Measurements from ENCODE around the gene DHDH.

Gene DHDH

DNA sequence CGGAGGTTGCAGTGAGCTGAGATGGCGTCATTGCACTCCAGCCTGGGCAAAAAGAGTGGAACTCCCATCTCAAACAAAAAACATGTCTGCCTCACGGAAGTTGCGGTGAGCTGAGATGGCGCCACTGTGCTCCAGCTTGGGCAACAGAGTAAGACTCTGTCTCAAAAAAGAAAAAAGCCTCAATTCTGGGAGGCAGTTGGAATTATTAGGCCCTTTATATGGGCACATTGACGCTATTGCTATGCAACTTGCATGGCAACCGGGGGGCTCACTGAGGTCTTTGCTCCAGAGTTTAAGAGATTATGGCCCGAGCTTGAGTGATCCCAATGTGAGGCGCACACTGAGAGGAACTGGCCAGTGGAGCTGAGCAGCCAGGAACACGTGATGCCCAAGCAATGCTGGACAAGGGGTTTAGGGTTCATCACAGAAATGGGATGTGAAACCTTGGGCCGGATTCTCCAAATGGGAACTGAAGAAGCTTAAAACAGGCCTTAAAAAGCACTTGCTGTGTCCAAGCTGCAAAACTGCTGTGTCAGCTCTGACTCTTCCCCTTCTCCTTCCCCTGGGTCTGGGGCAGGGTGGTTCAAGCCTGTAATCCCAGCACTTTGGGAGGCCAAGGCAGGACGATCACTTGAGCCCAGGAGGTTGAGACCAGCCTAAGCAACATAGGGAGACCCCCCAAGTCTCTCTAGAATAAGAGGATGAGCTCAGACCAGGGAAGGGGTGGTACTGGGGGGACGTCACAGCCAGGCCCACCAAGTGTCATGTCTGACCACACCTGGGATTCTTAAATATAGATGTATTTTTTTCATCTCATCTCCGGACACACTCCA lies 34.1 kb downstream of the DHDH start:
- peak; percentile 65 for DNase-seq (ENCODE audit: low read depth)

DNA sequence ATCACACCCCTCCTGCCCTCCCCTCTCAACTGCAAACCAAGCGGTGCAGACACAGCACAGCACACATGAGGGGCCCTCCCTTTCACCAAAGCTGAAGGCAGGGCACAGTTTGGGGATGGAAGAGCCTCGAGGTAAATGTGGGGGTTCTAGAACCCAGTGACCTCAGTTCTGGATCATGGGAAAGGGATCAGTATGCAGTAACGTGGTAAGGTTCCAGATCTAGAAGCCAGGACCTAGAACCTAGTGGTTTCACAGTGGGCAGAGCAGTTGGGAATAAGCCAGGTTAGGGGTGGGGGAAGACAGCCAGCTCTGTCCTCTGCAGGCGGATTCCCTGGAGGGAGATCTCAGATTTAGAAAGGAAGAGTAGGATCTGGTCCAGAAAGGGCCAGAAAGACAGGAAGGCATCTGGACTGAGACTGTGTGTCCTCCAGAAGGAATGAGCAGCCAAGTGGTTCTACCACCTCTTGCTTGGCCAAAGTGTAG lies 34.7 kb downstream of the DHDH start:
- DNase-seq (ENCODE audit: low read depth): no peak

DNA sequence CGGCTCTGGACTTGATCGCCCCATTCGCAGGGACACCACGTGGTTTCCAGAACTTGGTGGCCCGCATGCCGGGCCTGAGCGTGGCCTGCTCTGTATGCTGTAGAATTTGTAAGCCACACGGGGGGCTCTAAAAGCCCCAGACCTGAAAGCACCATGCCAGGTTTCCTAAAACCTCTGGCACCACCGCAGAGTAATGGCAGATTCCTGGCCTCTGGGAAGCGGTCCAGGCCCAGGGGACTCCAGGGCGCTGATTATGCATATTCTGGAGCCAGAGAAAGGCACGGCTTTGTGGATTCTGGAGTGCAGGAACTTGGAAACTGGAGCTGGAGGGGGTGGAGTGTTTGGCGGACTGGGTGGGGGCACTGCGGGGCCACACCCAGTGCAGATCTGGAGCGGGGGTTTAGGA lies 35.3 kb downstream of the DHDH start:
- DNase-seq (ENCODE audit: low read depth): no peak

DNA sequence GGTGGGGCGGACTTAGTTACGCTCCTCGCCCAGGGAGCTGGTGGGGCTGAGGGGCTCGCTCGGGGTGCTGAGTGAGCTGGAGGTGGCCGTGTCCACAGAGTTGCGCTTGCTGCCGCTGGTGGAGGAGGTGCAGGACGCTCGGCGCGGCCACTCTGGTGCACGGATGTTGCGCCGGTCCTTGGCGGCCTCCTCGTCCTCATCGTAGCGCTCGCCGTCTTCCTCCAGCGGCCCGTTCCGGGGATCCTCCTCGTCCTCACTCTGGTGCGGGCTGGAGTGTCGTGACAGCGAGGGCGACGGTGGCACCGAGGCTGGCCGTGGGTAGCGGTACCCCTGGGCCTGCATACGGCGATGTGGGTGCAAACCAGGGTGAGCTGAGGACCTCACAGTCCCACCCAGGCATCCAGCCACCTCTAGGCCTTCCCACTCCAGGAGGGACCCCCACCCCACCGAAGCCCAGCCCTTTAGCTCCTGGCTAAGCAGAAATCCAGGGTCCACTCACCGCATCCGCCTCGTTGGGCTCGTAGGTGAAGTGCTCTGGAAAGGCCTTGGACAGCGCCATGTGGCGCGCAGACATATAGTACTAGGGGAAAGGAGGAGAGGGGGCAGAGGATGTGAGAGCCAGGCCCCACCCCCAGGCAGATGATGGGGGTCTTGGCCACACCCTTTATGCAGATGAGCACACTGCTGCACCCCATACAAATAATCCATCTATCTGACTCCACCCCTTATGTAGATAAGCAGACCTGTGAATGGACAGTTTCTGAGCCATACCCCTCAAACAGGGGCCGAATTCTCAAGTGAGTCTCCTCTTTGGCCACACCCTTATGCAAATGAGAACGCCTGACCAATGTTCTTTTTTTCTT lies 36.0 kb downstream of the DHDH start:
- peak; percentile 55 for DNase-seq (ENCODE audit: low read depth)

DNA sequence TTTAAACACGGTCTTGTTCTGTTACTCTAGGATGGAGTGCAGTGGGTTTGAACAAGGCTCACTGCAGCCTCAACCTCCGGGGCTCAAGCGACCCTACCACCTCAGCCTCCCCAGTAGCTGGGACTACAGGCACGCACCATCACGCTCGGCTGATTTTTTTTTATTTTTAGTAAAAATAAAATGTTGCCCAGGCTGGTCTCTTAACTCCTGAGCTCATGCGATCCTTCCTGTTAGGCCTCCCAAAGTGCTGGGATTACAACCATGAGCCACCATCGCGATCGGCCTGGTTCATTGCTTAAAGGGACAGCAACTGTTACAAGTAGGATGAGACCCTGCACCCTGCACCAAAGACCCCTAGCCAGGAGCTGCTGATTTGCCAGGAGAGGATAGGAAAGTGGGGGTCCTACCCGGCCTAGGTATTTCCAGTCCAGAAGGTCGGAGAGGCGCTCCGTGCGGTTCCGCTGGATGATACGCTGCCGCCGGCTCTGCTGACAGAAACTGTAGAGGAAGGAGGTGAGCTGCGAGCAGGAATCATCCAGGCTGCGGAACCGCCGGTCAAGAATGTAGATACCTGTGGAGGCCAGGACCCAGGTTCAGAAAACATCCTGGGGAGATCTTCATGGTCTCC lies 36.8 kb downstream of the DHDH start:
- no peak for DNase-seq (ENCODE audit: low read depth)

DNA sequence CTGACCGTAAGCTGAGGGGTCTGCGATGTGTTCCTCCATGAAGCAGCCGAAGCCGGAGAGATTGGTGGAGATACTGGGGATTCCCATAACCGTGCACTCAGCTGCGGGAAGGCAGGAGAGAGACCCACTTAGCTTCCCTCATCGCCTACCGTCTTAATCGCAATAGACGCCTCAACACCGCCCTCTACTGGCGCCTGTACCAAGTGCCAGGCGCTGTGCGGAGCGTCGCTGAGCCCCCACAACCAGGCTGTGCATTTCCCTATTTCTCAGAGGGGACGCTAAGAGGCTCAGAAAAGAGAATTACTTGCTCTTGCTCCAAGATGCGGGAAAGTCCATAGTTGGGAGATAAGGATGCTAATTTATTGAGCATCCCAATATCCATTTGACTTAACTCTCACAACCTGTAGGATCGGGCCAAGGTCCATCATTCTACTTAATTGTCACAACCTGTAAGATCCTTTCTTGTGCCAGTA lies 37.5 kb downstream of the DHDH start:
- DNase-seq (ENCODE audit: low read depth): peak; percentile 72

DNA sequence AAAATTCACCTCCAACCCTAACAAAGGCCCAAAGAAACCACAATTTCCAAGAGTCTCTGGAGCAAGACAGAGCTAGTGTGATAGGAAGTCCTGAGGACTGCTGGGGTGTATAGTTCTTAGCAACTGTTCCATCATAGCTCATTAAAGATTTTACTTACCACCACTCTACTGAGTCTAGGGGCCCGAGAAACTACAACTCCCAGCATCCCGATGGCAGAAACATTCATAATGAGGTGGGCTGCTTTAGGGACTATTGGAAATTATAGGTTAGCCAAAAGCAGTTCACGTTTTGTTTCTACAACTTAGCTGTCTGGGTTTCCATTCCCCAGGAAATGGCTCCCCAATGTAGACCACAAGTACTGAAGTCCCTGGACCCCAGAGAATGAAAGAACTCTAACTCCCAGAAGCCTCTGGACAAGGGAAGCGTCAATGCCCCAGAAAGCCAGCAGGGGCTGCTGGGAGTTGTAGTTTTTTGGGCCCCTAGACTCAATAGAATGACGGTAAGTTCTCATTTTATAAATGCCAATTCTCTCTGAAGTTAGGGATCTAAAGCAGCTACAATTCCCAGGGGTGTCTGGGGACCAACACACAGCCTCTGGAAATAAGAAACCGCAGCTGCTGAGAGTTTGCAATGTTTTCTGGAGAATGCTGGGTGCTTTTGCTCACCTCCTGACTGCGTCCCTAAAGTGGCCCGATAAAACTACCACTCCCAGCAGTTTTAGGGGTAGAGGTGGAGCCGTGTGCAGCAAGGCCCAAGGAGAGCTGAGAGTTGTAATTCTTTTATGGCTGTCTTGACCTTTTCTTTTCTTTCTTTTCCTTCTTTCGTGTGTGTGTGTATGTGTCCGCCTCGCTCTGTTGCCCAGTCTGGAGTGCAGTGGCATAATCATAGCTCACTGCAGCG lies 42.7 kb downstream of the DHDH start:
- no peak for DNase-seq (ENCODE audit: low read depth)

DNA sequence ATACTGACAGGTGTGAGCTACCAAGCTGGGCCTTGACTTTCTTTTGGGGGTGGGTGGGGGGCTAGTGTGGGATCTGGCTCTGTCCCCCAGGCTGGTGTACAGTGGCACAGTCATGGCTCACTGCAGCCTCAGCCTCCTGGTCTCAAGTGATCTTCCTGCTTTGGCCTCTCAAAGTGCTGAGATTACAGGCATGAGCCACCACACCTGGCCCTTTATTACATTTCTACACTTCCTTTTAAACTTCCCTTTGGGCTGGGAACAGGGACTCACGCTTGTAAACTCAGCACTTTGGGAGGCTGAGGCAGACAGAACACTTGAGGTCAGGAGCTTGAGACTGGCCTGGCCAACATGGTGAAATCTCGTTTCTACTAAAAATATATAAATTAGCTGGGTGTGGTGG lies 43.6 kb downstream of the DHDH start:
- no peak for DNase-seq (ENCODE audit: low read depth)

DNA sequence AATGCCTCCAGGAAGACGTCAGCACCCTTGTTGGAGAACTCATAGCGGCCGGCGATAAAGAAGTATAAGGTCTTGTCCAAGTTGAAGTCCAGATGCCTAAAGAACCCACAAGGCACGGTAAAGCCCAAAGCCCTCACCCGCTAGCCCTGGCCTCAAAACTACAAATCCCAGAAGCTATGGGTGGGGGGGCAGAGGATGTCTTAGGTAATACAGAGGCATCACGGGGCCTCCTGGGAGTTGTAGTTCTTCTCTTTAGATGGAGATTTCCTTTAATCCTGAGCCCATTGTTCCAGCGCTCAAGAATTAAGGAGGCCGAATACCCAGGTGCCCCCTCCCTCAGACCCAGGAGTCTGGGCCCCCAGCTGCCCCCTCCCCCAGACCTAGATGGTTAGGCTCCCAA lies 48.8 kb downstream of the DHDH start:
- no peak for DNase-seq (ENCODE audit: low read depth)

DNA sequence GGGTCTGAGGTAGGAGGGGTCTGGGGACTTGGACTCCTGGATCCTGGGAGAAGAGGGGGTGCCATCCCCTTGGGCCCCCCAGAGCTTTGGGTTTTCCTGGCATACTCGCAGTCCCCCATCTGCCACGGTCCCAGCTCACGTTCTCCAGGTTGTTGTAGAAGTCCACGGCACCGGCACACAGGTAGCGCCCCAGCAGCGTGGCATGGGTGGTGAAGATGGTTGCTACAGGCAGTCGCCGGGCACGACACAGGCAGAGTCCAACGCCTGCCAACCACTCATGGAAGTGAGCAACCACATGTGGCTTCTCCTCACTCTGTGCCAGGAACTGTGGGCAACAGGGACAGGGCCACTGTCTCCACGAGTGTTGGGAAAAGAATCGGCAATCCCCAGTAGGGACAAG lies 52.2 kb downstream of the DHDH start:
- no peak for DNase-seq (ENCODE audit: low read depth)

DNA sequence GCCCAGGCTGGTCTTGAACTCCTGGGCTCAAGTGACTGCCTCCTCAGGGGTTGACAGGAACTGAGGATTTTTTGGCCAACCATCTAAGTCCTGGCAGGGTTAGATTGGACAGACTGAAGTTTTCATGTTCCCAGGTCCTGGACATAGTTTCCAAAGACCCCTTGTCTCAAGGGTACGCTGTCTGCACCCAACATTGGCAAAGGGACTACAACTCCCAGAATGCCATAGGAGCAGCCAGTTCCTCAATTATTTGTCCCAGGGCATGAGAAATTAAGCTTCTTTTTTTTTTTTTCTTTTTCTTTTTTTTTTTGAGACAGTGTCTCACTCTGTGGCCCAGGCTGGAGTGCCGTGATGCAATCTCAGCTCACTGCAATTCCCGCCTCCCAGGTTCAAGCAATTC lies 52.7 kb downstream of the DHDH start:
- DNase-seq (ENCODE audit: low read depth): no peak

DNA sequence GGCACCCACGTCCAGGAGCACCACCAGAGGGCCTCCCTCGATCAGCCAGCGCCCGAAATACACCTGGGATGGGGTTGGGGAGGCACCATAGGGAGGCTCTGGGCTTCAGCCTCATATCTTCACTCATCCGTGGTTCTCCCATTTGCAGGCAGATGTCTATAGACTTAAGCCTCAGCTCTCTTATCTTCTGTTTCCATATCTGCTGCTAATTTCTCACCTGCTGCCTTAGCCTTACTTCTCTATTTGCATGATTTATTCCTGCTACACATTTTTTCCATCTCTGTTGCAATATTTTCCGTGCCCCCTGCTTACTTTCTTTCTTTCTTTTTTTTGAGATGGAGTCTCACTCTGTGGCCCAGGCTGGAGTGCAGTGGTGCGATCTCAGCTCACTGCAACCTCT lies 53.8 kb downstream of the DHDH start:
- DNase-seq (ENCODE audit: low read depth): no peak

DNA sequence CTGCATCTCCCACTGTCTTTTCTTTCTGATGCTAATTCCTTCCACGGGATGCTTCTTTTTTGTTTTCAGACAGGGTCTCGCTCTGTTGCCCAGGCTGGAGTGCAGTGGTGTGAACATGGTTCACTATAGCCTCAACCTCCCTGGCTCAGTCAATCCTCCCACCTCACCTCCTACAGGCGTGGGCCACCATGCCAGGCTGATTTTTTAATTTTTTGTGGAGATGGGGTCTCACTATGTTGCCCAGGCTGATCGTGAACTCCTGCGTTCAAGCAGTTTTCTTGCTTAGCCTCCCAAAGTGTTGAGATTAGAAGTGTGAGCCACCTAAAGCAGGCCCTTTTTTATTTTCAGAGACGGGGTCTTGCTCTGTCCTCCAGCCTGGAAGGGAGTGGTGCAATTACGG lies 54.8 kb downstream of the DHDH start:
- DNase-seq (ENCODE audit: low read depth): no peak

DNA sequence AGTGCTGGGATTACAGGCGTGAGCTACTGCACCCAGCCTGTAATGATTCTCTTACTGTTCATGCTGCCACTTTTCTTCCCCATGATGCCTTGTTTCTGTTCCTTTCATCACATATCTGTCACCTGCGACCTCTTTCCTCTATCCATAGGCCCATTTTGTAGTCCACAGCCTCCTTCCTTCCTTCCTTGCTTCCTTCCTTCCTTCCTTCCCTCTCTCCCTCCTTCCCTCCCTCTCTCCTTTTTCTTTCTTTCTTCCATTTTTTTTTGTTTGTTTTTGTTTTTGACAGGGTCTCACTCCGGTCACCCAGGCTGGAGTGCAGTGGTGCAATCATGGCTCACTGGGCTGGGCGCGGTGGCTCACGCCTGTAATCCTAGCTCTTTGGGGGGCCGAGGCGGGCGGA lies 55.4 kb downstream of the DHDH start:
- no peak for DNase-seq (ENCODE audit: low read depth)

DNA sequence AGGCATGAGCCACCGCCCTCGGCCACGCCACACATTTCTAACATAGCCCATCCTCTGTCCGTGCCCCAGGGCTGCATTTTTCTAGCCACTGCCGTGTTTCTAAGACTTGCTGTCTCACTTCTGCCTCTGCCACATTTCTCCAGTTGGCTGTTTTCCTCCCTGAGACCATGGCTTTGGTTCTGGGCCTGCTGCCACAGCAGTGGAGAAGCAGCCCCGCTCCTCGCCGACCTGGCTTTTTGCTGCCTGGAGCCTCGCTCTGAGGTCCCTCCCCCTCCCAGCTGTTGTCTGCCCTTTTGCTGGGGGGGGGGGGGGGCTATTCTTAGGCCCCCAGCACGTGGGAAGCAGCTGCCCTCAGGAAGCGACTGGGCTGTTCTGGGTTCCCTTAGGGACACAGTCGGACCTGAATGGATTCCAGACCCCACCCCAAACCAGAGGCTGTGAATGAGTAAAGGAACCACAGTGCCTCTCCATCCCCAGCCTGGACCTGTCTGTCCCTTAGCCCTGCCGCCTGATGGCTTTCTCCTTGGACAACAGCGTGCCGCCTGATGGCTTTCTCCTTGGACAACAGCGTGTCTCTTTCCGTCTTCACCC lies 56.3 kb downstream of the DHDH start:
- no peak for DNase-seq (ENCODE audit: low read depth)

DNA sequence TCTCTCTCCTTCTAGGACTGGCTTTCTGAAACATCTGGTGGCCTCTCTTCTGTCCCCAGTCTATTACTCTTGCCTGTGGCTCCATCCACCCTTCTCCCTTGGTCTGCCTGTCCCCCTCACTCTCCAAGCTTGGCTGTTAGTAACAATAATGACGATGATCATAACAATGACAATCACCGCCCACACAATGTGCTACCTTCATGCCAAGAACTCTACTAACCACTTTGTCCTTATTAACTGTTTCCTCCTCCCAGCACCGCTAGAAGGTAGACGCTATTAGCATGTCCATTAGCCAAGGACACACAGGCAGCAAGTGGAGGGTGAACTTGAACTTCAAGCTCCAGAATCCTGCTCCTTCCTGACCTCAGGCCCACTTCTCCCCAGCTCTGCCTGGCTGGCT lies 56.9 kb downstream of the DHDH start:
- no peak for DNase-seq (ENCODE audit: low read depth)

DNA sequence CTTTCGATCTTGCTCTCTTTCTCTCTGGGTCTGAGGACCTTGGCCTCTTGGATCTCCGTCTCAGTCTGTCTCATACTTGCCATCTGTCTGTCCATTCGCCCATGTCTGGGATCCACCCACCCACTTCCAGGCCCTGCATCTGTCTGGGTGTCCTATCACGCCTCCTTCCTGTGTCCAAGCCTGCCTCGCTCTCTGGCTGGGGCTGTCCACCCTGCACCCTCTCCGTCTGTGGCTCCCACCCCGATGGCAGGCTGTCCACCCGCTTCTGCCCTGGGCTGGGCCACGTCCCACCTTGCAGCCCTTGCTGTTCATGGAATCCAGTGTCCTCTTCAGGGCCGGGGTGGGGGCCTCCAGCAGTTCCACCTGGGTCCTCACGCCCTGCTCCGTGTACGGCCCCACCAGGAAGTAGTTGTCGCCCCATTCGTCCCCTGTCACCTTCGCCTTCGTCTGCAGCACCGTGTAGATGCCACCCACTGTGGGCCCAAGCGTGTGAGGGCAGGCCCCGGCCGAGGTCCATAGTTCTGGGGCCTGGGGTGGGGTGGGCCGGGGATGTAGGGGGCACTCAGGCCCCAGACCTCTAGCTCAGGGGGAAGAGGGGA lies 57.6 kb downstream of the DHDH start:
- DNase-seq (ENCODE audit: low read depth): no peak

DNA sequence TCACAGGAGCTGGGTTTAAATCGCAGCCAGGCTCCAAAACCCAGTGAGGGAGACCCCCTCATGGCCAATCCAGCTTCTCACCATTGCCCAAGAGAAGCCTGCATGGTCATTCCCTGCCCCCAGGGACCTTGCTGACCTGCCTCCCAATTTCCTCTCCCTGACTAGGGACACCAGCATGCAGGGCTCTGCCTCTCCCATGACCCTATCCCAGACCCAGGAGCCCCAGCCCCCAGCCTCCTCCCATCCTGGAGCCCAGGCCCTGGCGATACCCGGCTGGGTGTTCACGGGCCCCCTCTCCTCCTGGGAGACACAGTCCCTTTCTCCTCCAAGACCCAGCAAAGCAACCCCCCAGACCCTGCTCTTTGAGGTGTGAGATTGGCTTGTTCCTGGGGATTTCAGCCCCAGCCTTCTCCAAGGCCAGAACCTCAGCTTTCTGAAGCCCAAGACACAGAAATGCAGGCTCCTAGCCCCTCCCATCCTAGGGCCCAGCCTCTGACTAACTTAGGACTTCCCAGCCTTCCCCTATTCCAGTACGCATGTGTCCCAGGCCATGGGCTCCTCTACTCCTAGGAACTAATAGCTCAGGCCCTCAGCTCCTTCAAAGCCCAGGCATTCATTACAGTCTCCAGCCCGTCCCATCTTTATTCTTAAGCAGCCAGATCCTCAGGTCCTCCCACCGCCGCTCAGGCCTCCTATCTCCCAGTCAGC lies 58.5 kb downstream of the DHDH start:
- DNase-seq (ENCODE audit: low read depth): peak; percentile 88

DNA sequence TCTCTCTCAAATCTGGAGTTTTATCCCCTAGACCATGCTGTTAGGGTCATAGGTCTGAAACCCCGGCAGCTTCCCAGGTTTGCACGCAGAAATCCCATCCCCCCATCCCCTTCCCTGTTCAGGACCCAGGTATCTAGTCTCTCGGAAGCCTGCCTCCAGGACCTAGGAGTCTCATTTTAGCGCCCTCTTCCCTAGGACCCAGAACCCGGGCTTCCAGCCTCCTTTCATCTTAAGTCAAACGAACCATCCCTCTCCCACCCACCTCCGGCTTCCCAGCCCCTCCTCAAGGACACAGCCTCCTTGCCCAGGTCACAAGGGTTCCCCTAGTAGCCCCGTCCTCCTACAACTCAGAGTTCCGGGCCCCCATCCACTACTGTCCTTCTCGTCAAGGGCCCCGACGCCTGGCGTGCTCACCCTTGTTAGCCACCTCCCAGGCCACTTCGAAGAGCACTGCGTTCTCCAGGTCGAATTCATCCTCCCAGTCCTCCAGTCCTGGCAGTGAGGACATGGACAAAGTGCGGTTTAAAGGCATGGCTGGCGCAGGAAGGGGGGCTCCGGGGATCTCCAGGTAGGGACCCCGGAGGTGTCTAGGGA lies 59.2 kb downstream of the DHDH start:
- DNase-seq (ENCODE audit: low read depth): no peak

Data from iris pigment epithelial cell (primary cell).